H9 (cell line): ENCODE data around the gene TBC1D22A. TPM values are rescaled to one million over a fixed set of nuclear protein-coding genes. Genes with fewer than 3 reads are reported as not detected.

Source experiments
- DNase-seq: peaks from one replicate; pipeline ENCODE4 v3.0.0-alpha.2; 2017
- H2AFZ ChIP-seq: one replicate; pipeline ENCODE4 v1.6.1; 2013; ENCODE audit warnings: mild to moderate bottlenecking, low read length, control low read depth, moderate library complexity
- H2AK5ac ChIP-seq: 2 replicates; pipeline ENCODE4 v1.6.1; 2013; ENCODE audit warnings: low read length, control low read depth, mixed read lengths; ENCODE audit not compliant: insufficient read length
- H2BK120ac ChIP-seq: one replicate; pipeline ENCODE4 v1.6.1; 2013; ENCODE audit warnings: low read depth, mild to moderate bottlenecking, low read length, control low read depth, inconsistent platforms; ENCODE audit not compliant: poor library complexity, severe bottlenecking
- H2BK12ac ChIP-seq: 2 replicates; pipeline ENCODE4 v1.6.1; 2013; ENCODE audit warnings: low read length, control low read depth, mixed read lengths, low read depth; ENCODE audit not compliant: insufficient read length
- H2BK15ac ChIP-seq: 2 replicates; pipeline ENCODE4 v1.6.1; 2013; ENCODE audit warnings: low read depth, low read length, control low read depth
- H2BK20ac ChIP-seq: one replicate; pipeline ENCODE4 v1.6.1; 2013; ENCODE audit warnings: low read depth, mild to moderate bottlenecking, low read length, control low read depth, inconsistent platforms; ENCODE audit not compliant: poor library complexity, severe bottlenecking
- H2BK5ac ChIP-seq: 2 replicates; pipeline ENCODE4 v1.6.1; 2013; ENCODE audit warnings: low read length, control low read depth, mixed read lengths; ENCODE audit not compliant: insufficient read length
- H3K14ac ChIP-seq: 2 replicates; pipeline ENCODE4 v1.6.1; 2013; ENCODE audit warnings: low read length, control low read depth; ENCODE audit not compliant: insufficient read depth
- H3K18ac ChIP-seq: 2 replicates; pipeline ENCODE4 v1.6.1; 2013; ENCODE audit warnings: low read depth, mild to moderate bottlenecking, mixed read lengths, low read length, control low read depth; ENCODE audit not compliant: insufficient read length
- H3K23ac ChIP-seq: 2 replicates; pipeline ENCODE4 v1.6.1; 2013; ENCODE audit warnings: low read length, control low read depth, mixed read lengths, low read depth; ENCODE audit not compliant: insufficient read length
- H3K23me2 ChIP-seq: 2 replicates; pipeline ENCODE4 v1.6.1; 2013; ENCODE audit warnings: low read depth, mild to moderate bottlenecking, mixed read lengths, low read length, control low read depth; ENCODE audit not compliant: insufficient read length, poor library complexity, severe bottlenecking
- H3K27ac ChIP-seq: 2 replicates; pipeline ENCODE4 v1.5.1; 2013; ENCODE audit warnings: low read length, control low read depth, mixed read lengths, low read depth; ENCODE audit not compliant: insufficient read length
- H3K27me3 ChIP-seq: 2 replicates; pipeline ENCODE4 v1.6.1; 2013; ENCODE audit warnings: low read length, control low read depth, inconsistent platforms; ENCODE audit not compliant: insufficient read depth
- H3K4ac ChIP-seq: 2 replicates; pipeline ENCODE4 v1.6.1; 2013; ENCODE audit warnings: low read depth, mild to moderate bottlenecking, control low read depth, inconsistent platforms, low read length, moderate library complexity
- H3K4me1 ChIP-seq: 2 replicates; pipeline ENCODE4 v1.6.1; 2013; ENCODE audit warnings: low read length, control low read depth, inconsistent platforms; ENCODE audit not compliant: insufficient read depth
- H3K4me2 ChIP-seq: 2 replicates; pipeline ENCODE4 v1.6.1; 2013; ENCODE audit warnings: low read length, control low read depth, mixed read lengths; ENCODE audit not compliant: insufficient read length, insufficient read depth
- H3K56ac ChIP-seq: 2 replicates; pipeline ENCODE4 v1.6.1; 2013; ENCODE audit warnings: low read depth, mild to moderate bottlenecking, mixed read lengths, low read length, control low read depth; ENCODE audit not compliant: insufficient read length
- H3K79me1 ChIP-seq: 2 replicates; pipeline ENCODE4 v1.6.1; 2013; ENCODE audit warnings: low read depth, mild to moderate bottlenecking, moderate library complexity, low read length, control low read depth, inconsistent platforms; ENCODE audit not compliant: insufficient read depth, poor library complexity, severe bottlenecking
- H3K79me2 ChIP-seq: 2 replicates; pipeline ENCODE4 v1.6.1; 2013; ENCODE audit warnings: low read length, control low read depth, inconsistent platforms; ENCODE audit not compliant: insufficient read depth
- H3K9ac ChIP-seq: 2 replicates; pipeline ENCODE4 v1.6.1; 2013; ENCODE audit warnings: low read length, control low read depth, mixed read lengths; ENCODE audit not compliant: insufficient read length; ENCODE audit errors: extremely low read depth
- H3K9me3 ChIP-seq: one replicate; pipeline ENCODE4 v1.6.1; 2013; ENCODE audit warnings: low read depth, low read length, inconsistent platforms; ENCODE audit not compliant: control insufficient read depth
- H3T11ph ChIP-seq: one replicate; pipeline ENCODE4 v1.6.1; 2013; ENCODE audit warnings: mild to moderate bottlenecking, low read length, control low read depth, inconsistent platforms
- H4K20me1 ChIP-seq: one replicate; pipeline ENCODE4 v1.6.1; 2013; ENCODE audit not compliant: control insufficient read depth, insufficient read length, insufficient read depth
- H4K5ac ChIP-seq: 2 replicates; pipeline ENCODE4 v1.6.1; 2013; ENCODE audit warnings: low read depth, mild to moderate bottlenecking, mixed read lengths, low read length, control low read depth; ENCODE audit not compliant: insufficient read length
- H4K8ac ChIP-seq: replicated peaks from 2 replicates; pipeline ENCODE4 v1.6.1; 2013; ENCODE audit warnings: low read length, control low read depth, mixed read lengths, low read depth; ENCODE audit not compliant: insufficient read length
- H4K91ac ChIP-seq: 2 replicates; pipeline ENCODE4 v1.6.1; 2013; ENCODE audit warnings: low read depth, mild to moderate bottlenecking, moderate library complexity, mixed read lengths, low read length, control low read depth; ENCODE audit not compliant: insufficient read length
- H3K27ac Mint-ChIP-seq, 3 experiments: 2 replicates in 2 of 3; 3 replicates in 1 of 3; pipeline ENCODE4 v1.8.0; 2020 to 2021; ENCODE audit warnings: mixed read lengths in 3 of 3, mild to moderate bottlenecking in 1 of 3, moderate library complexity in 1 of 3
- H3K27me3 Mint-ChIP-seq: 2 replicates; pipeline ENCODE4 v1.8.0; 2021; ENCODE audit warnings: low read depth, mild to moderate bottlenecking, moderate library complexity, mixed read lengths
- H3K36me3 Mint-ChIP-seq, 3 experiments: 2 replicates in 2 of 3; 3 replicates in 1 of 3; pipeline ENCODE4 v1.8.0; 2020 to 2021; ENCODE audit warnings: low read depth in 3 of 3, mixed read lengths in 3 of 3; ENCODE audit not compliant: insufficient read depth in 1 of 3
- H3K4me1 Mint-ChIP-seq, 2 experiments: 2 replicates each; pipeline ENCODE4 v1.8.0; 2020; ENCODE audit warnings: mixed read lengths in 2 of 2
- H3K4me3 Mint-ChIP-seq, 2 experiments: 2 replicates in 1 of 2; 3 replicates in 1 of 2; pipeline ENCODE4 v1.8.0; 2020 to 2021; ENCODE audit warnings: mild to moderate bottlenecking in 2 of 2, mixed read lengths in 2 of 2, moderate library complexity in 1 of 2
- H3K9me3 Mint-ChIP-seq, 2 experiments: 2 replicates in 1 of 2; 3 replicates in 1 of 2; pipeline ENCODE4 v1.8.0; 2020; ENCODE audit warnings: mild to moderate bottlenecking in 2 of 2, mixed read lengths in 2 of 2, moderate library complexity in 1 of 2
- WGBS: extraction: QIAGEN DNeasy Blood & Tissue Kit; methylation state at CpG from one replicate; pipeline ENCODE4 v1.1.7; 2013; ENCODE audit warnings: missing lambda C conversion rate, low lambda C conversion rate, mixed read lengths; ENCODE audit not compliant: insufficient read length; ENCODE audit errors: extremely low coverage; 5-methylcytosine and 5-hydroxymethylcytosine counted together
- total RNA-seq: library from RNA; stranded (reverse); gene quantifications from 2 replicates; pipeline ENCODE4 v1.2.1, GENCODE V29; 2021
- TF ChIP-seq, protein P1 (sequence below): fragments of 200-600 bp; sonication (generic); conservative IDR thresholded peaks from 3 replicates; pipeline ENCODE4 v1.8.0; 2021; ENCODE audit warnings: antibody characterized with exemption, mild to moderate bottlenecking

TBC1D22A gene
- total RNA-seq, 1 experiment from 2014 or later: 20.8 TPM

DNA sequence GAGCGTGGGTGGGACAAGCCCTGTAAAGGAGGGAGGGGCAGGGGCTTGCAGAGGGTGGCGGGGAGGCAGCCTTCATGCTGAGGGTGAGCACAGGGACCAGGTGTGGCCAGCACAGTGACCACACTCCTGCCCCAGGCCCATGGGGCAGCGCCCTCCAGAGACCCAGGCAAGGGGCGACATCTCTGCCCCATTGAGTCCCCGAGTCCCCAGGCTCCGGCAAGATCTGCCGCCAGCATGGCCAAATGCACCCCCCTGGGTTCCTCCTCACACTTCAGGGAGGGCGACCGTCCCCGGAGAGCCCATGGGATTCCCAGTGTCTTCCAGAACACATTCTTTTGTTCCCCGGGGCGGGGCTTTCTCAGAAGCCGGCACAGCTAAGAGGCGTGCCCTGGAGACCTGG, 362.5 kb downstream of the TBC1D22A start:
- peak overlapping the region; percentile 9 for H3K18ac ChIP-seq
- H2BK12ac ChIP-seq: no peak overlapping the region
- no peak overlapping the region for H3K4ac ChIP-seq
- Mint-ChIP-seq H3K27me3 (no peaks in the 10 kb centered on the region; the same call in none of the 2 replicates), H3K9me3 (peaks cover 0 to 2% of the 10 kb centered on the region in 2 experiments; a peak in 1 of 5 replicates), H3K36me3 (peaks cover 0 to 7% (median 2%) of the 10 kb centered on the region in 3 experiments; a peak in 4 of 7 replicates), H3K4me1 (peaks cover 9 to 23% of the 10 kb centered on the region in 2 experiments; a peak in 3 of 4 replicates), H3K27ac (peak overlapping the region in 1 of 3 experiments; percentile 44; a peak in 1 of 7 replicates), H3K4me3 (no peak overlapping the region)
- no peaks in the 10 kb centered on the region for H3K79me1 ChIP-seq
- no peak overlapping the region for H2BK15ac ChIP-seq
- TF ChIP-seq, protein P1, sequence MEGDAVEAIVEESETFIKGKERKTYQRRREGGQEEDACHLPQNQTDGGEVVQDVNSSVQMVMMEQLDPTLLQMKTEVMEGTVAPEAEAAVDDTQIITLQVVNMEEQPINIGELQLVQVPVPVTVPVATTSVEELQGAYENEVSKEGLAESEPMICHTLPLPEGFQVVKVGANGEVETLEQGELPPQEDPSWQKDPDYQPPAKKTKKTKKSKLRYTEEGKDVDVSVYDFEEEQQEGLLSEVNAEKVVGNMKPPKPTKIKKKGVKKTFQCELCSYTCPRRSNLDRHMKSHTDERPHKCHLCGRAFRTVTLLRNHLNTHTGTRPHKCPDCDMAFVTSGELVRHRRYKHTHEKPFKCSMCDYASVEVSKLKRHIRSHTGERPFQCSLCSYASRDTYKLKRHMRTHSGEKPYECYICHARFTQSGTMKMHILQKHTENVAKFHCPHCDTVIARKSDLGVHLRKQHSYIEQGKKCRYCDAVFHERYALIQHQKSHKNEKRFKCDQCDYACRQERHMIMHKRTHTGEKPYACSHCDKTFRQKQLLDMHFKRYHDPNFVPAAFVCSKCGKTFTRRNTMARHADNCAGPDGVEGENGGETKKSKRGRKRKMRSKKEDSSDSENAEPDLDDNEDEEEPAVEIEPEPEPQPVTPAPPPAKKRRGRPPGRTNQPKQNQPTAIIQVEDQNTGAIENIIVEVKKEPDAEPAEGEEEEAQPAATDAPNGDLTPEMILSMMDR: no peak
- no peaks in the 10 kb centered on the region for H3K79me2 ChIP-seq
- H2AFZ ChIP-seq: no peak overlapping the region
- no peak overlapping the region for H2BK120ac ChIP-seq
- H3K23ac ChIP-seq: no peak overlapping the region
- no peak overlapping the region for H2BK5ac ChIP-seq
- no peak overlapping the region for H4K91ac ChIP-seq
- no peak overlapping the region for H2AK5ac ChIP-seq
- H3K14ac ChIP-seq: no peak overlapping the region
- no peak overlapping the region for H4K5ac ChIP-seq
- H3K9me3 ChIP-seq: no peaks in the 10 kb centered on the region
- no peak for DNase-seq
- no peak overlapping the region for H3K56ac ChIP-seq
- H3K4me1 ChIP-seq: no peaks in the 10 kb centered on the region
- no peak overlapping the region for H2BK20ac ChIP-seq
- no peak overlapping the region for H3K9ac ChIP-seq
- H3K4me2 ChIP-seq: no peak overlapping the region
- H4K20me1 ChIP-seq: no peaks in the 10 kb centered on the region
- no CpG with 5 or more reads among the region's 14 CpGs for WGBS
- no peaks in the 10 kb centered on the region for H3K23me2 ChIP-seq
- H3K27me3 ChIP-seq: no peaks in the 10 kb centered on the region
- H4K8ac ChIP-seq: no peak overlapping the region
- no peak overlapping the region for H3T11ph ChIP-seq
- H3K27ac ChIP-seq: no peak overlapping the region
